GM23248 (cell line): ENCODE measurements around the gene BAIAP2L2.

Experiments used
- EZH2 ChIP-seq: fragments of 200-600 bp; sonication (generic); IDR thresholded peaks from 2 replicates; pipeline ENCODE4 v1.6.1; 2018; ENCODE audit warnings: antibody characterized with exemption, mild to moderate bottlenecking; ENCODE audit not compliant: insufficient read depth, poor library complexity, severe bottlenecking
- EZH2phosphoT487 ChIP-seq: fragments of 200-600 bp; sonication (generic); IDR thresholded peaks from 2 replicates; pipeline ENCODE4 v1.6.1; 2018; ENCODE audit warnings: antibody characterized with exemption, moderate library complexity, mild to moderate bottlenecking, low read depth; ENCODE audit not compliant: insufficient read depth

DNA sequence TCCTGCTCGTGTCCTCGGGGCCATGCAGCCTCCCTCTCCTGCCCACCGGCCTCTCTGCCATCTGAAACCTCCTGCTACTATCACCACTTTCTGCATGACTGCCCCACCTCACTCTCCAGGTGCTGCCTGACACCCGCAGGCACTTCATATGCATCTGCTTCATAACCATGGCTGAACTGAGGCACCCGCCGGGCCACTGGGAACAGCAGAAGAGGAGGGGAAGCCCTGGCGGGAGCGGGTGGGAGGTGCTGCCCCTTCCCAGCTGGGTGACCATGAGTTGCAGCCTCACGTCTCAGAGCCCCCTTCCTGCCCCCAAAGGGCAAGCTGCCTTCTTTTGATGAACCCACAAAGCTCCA lies 75.0 kb downstream of the BAIAP2L2 start:
- TF ChIP-seq EZH2 (no peak), EZH2phosphoT487 (no peak)
